Adrenal gland (tissue), 5 donors: ENCODE results near the gene SYT2.

ENCODE experiments used
- POLR2A ChIP-seq, 2 donors: fragments of 450-650 bp; IDR thresholded peaks; one replicate each; pipeline ENCODE4 v1.6.1; 2017; ENCODE audit warnings: antibody characterized with exemption in 2 of 2, mild to moderate bottlenecking in 2 of 2, moderate library complexity in 1 of 2
- TF ChIP-seq, protein P1 (sequence below), 6 experiments: fragments of 450-650 bp in 4 of 6; fragments of 200-600 bp in 2 of 6; sonication (generic) in 1 of 6; IDR thresholded peaks; 1 replicate in 5 of 6; 2 replicates in 1 of 6; pipeline versions ENCODE4 v1.5.1 to v1.8.0; 2016 to 2021; ENCODE audit warnings: antibody characterized with exemption in 6 of 6, mild to moderate bottlenecking in 2 of 6, moderate library complexity in 1 of 6
- donor health status: DM: no; HTN: no; CAD: no.

DNA sequence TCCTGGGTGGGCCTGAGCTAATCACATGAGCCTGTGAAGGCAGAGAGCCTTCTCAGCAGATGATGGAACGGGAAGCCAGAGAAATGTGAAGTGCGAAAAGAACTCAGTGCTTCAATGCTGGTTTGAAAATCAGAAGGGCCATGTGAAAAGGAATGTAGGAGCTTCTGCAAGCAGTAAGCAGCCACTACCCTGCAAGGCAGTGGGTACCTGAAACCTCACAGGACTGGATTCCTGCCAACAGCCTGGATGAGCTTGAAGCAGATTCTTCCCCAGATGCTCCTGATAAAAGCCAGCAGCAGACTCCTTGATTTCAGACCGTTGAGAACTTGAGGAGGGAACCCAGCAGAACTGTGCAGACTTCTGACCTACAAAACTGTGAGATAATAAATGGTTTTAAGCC, 158.6 kb downstream of the SYT2 start:
- TF ChIP-seq POLR2A (IDR thresholded peaks at IDR 0.05), result no peak
- TF ChIP-seq, protein P1, sequence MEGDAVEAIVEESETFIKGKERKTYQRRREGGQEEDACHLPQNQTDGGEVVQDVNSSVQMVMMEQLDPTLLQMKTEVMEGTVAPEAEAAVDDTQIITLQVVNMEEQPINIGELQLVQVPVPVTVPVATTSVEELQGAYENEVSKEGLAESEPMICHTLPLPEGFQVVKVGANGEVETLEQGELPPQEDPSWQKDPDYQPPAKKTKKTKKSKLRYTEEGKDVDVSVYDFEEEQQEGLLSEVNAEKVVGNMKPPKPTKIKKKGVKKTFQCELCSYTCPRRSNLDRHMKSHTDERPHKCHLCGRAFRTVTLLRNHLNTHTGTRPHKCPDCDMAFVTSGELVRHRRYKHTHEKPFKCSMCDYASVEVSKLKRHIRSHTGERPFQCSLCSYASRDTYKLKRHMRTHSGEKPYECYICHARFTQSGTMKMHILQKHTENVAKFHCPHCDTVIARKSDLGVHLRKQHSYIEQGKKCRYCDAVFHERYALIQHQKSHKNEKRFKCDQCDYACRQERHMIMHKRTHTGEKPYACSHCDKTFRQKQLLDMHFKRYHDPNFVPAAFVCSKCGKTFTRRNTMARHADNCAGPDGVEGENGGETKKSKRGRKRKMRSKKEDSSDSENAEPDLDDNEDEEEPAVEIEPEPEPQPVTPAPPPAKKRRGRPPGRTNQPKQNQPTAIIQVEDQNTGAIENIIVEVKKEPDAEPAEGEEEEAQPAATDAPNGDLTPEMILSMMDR (IDR thresholded peaks at IDR 0.05), result no peak
